HUES48 (cell line): Measurements from ENCODE around the gene EZR.
"Not testable (repeated sequence)": the region's sequence is repeated elsewhere in the genome, so short reads cannot be mapped to it uniquely, and the experiment has no call there.

Experiments
- H3K27ac ChIP-seq: one replicate; pipeline ENCODE4 v1.7.0; 2013; ENCODE audit warnings: low read depth, low read length, inconsistent platforms
- H3K27me3 ChIP-seq: 2 replicates; pipeline ENCODE4 v1.6.1; 2013; ENCODE audit warnings: mild to moderate bottlenecking, low read length; ENCODE audit not compliant: control insufficient read depth, insufficient read depth
- H3K36me3 ChIP-seq: 2 replicates; pipeline ENCODE4 v1.6.1; 2013; ENCODE audit warnings: low read length; ENCODE audit not compliant: control insufficient read depth, insufficient read depth
- H3K4me1 ChIP-seq: 2 replicates; pipeline ENCODE4 v1.6.1; 2013; ENCODE audit warnings: mild to moderate bottlenecking, low read length; ENCODE audit not compliant: control insufficient read depth, insufficient read depth
- H3K4me3 ChIP-seq: 2 replicates; pipeline ENCODE4 v1.5.1; 2013; ENCODE audit warnings: mild to moderate bottlenecking, low read depth, low read length
- H3K9ac ChIP-seq: 2 replicates; pipeline ENCODE4 v1.6.1; 2013; ENCODE audit warnings: mild to moderate bottlenecking, low read depth, low read length, moderate library complexity
- H3K9me3 ChIP-seq: 2 replicates; pipeline ENCODE4 v1.6.1; 2013; ENCODE audit warnings: low read length; ENCODE audit not compliant: control insufficient read depth, insufficient read depth

The EZR gene

DNA sequence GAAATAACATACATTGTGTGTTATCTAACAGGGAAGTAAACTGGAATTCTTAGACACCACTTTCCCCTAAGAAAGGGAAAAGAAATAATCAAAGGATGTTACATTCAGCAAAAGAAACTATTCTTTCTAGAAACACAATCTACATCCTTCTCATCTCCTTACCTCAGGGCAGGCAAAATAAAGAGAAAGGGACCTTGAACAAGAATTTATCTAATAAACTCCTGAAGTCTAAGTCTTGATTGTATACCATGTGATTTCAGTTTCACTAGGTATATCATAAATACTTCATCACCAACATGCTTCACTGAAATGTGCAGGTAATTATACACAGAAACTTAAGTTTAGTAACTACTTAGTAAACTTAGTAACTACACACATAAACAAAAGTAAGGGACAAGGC is 15.0 kb downstream of the EZR start:
- Histone ChIP-seq H3K9ac (no peak overlapping the region), H3K27ac (no peak overlapping the region), H3K27me3 (no peaks in the 10 kb centered on the region), H3K36me3 (peaks cover 39% of the 10 kb centered on the region), H3K4me3 (no peak overlapping the region; the same call in 1 of the 2 replicates), H3K9me3 (no peaks in the 10 kb centered on the region), H3K4me1 (peaks cover 54% of the 10 kb centered on the region)

DNA sequence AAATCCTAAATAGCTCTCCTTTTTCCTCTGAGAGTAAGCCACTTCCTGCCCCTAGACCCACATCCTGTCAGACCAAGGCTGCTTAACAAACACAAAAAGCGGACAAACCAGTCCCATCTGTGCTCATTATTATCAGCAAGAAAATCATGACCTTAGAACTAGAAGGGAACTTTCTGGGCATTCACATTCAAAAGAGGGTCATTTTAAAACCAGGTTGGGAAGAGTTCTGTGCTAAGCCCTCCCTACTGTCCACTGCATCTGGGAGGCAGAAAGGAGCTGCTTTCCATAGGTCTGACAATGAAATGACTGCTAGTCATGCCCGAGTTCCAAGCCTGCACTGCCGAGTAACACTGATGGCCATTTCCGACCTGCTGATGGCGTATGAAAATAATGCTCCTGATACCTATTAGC is 15.4 kb downstream of the EZR start:
- H3K27me3 ChIP-seq: no peaks in the 10 kb centered on the region
- H3K36me3 ChIP-seq: peaks cover 34% of the 10 kb centered on the region
- H3K27ac ChIP-seq: no peak overlapping the region
- no peak overlapping the region for H3K9ac ChIP-seq
- peaks cover 53% of the 10 kb centered on the region for H3K4me1 ChIP-seq
- H3K4me3 ChIP-seq: no peak overlapping the region; the same call in 1 of the 2 replicates
- no peaks in the 10 kb centered on the region for H3K9me3 ChIP-seq

DNA sequence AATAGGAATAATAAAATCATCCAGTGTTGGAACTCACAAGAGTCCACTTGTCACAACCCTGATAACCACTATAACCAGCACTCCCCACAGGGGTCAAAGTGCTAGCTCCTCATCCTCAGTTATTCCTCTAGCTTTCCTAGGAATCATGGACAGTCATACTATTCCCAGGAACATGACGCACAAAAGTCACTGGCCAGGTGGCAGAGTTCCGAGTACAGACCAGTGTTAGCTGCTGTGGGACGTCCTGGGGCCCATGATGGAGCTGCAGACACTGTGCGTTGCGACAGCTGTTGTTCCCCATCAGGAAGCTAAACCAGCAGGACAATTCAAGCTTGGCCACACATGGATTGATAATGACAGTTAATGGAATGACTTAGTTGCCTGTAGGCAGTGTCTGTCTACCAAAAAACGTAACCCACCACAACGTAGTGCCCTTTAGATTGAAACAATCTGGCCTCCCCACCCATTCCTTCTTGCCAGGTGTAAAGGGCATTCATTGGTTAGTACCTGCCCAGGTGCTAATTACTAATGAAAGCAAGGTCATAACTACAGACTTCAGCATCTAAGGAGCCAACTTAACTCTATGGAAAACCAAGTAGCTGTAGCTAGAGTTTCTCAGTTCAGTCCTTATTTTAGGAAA is 17.4 kb downstream of the EZR start:
- H3K4me1 ChIP-seq: peaks cover 46% of the 10 kb centered on the region
- H3K9ac ChIP-seq: no peak overlapping the region
- no peak overlapping the region for H3K4me3 ChIP-seq
- H3K36me3 ChIP-seq: peaks cover 25% of the 10 kb centered on the region
- no peak overlapping the region for H3K27ac ChIP-seq
- no peaks in the 10 kb centered on the region for H3K27me3 ChIP-seq
- no peaks in the 10 kb centered on the region for H3K9me3 ChIP-seq

DNA sequence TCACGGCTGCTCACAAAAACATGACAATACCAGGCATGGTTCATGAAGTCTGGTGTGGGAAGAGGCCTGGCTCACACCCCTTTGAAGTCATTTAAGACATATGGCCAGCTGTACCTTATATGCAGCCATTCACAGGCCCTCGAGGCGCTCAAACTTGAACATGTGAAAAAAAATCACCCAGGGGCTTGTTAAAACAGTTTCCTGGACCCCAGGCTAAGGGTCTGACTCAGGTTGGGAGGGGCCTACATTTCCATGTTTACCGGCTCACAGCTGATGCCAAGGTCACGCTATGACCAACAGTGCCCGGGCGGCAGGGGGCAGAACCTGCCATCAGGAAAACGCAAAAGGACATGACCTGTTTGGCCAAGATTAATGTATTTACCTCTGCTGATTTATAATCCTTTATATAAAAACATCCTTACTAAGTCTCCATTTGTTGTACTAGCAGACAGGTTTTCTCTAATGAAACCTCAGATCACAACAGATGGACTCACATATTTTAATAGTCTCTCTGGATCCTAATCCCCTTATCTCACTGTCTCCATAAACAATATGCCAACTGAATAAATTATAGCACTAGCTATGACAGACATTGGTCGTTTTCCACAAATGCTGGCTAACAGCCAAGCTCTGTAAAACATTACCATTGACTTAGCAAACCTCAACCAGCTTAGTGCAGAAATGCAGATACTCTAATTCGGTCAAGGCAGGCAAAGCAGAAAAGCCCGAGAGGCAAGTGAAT is 19.9 kb downstream of the EZR start:
- Histone ChIP-seq H3K4me1 (peaks cover 40% of the 10 kb centered on the region), H3K9ac (no peak overlapping the region), H3K27ac (no peak overlapping the region), H3K27me3 (no peaks in the 10 kb centered on the region), H3K4me3 (no peak overlapping the region), H3K36me3 (peaks cover 36% of the 10 kb centered on the region), H3K9me3 (no peaks in the 10 kb centered on the region)

DNA sequence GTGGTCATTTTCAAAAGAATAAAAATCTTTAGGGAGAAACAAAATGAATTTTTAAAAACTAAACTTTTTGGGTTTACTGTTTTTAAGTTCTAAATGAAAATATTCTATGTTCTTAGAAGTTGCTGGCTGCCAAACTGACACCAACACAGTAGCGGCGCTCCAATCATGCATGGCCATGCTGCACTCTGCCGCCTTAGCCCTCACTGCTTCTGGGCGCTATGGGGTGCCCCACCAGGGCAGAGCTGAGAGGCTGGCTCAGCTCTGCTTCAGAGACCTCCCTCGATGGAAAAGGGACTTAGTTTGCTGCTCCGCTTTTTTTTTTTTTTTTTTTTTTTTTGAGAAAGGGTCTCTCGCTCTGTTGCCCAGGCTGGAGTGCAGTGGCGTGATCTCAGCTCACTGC is 20.9 kb downstream of the EZR start:
- Histone ChIP-seq H3K4me1 (peaks cover 36% of the 10 kb centered on the region), H3K9ac (no peak overlapping the region), H3K27ac (no peak overlapping the region)

DNA sequence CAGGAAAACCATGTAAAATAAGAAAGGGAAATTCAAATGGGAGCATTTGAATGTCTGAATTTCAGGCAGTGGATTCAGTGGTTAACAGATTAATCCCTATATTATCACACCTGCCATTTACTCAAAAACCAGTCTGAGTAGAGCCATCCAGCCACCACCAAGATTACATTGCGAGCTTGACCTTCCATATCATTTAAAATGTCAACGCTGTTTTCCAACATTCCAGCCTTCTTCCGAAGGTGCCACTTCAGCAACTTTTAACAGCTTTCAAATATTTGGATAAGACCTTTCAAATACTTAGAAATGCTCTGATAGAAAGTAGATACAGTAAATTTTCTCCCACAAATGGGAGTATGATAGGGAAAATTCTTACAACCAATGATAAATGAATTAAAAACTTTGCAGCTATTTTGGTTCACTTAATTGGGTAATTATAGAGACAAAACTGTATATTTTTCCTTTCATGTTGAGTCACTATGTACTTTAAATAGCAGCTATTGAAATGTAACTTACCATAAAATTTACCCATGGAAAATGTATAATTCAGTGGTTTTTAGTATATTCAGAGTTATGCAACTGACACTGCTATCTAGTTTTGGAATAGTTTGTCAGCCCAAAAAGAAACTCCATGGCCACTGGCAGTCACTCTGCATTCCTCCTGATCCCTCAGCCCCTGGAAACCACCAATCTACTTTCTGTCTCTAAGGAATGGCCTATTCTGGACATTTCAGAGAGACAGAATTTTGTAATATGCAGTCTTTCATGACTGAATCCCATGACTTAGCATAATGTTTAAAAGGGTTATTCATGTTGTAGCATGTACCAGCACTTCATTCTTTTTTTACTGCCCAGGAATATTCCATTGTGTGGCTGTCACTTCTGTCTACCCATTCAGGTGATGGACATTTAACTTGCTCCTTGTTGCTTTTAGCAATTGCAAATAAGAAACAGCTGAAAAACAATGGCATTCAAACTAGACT is 21.5 kb downstream of the EZR start:
- H3K36me3 ChIP-seq: peaks cover 29% of the 10 kb centered on the region
- no peak overlapping the region for H3K4me3 ChIP-seq
- H3K4me1 ChIP-seq: peaks cover 32% of the 10 kb centered on the region
- no peak overlapping the region for H3K27ac ChIP-seq
- no peaks in the 10 kb centered on the region for H3K9me3 ChIP-seq
- no peak overlapping the region for H3K9ac ChIP-seq
- H3K27me3 ChIP-seq: no peaks in the 10 kb centered on the region

More for the DNA sequence above, 20.9 kb downstream of the EZR start:
- no peaks in the 10 kb centered on the region for H3K27me3 ChIP-seq
- peaks cover 33% of the 10 kb centered on the region for H3K36me3 ChIP-seq
- H3K9me3 ChIP-seq: no peaks in the 10 kb centered on the region
- H3K4me3 ChIP-seq: no peak overlapping the region

DNA sequence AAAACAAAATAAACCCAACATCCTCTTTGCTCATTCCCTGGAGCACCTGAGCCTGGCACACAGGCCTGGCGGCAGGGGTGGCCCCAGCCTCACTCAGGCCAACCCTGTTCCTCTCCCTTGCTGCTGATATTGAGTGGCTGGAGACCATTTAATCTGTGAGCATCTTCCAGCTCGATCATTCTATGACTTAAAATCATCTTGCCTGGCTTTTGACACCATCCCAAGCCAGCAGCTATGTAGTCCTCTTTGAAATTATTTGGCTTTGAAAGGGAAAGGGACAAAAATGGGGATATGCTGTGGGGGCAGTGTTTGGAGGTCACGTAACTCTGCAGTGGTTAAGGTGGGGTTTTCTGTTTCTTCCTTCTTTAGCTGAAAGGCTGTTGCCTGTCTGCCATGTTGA is 22.8 kb downstream of the EZR start:
- H3K9me3 ChIP-seq: no peaks in the 10 kb centered on the region
- peaks cover 32% of the 10 kb centered on the region for H3K4me1 ChIP-seq
- H3K27ac ChIP-seq: no peak overlapping the region
- no peaks in the 10 kb centered on the region for H3K27me3 ChIP-seq
- H3K9ac ChIP-seq: no peak overlapping the region
- H3K36me3 ChIP-seq: peaks cover 24% of the 10 kb centered on the region
- H3K4me3 ChIP-seq: no peak overlapping the region

DNA sequence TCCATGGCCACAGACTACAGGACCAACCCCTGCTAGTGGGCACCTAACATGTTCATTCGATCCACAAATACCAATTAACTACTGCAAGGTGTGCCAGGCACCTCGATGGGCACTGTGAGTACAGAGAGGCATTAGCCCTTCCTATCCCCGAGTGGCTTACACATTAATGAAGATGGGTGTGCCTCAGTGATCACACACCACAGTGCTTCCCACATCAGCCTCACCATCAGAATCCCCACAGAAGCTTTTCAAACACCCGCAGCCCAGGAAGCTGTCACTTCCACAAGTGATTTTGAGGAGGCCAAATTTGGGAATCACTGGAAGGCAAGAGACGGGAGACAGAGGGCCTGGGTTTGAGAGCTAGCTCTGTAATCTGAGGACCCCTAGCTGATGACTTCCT is 23.7 kb downstream of the EZR start:
- H3K9me3 ChIP-seq: no peaks in the 10 kb centered on the region
- H3K27ac ChIP-seq: no peak overlapping the region
- no peak overlapping the region for H3K9ac ChIP-seq
- peaks cover 23% of the 10 kb centered on the region for H3K36me3 ChIP-seq
- H3K4me1 ChIP-seq: peaks cover 32% of the 10 kb centered on the region
- H3K4me3 ChIP-seq: no peak overlapping the region
- no peaks in the 10 kb centered on the region for H3K27me3 ChIP-seq

DNA sequence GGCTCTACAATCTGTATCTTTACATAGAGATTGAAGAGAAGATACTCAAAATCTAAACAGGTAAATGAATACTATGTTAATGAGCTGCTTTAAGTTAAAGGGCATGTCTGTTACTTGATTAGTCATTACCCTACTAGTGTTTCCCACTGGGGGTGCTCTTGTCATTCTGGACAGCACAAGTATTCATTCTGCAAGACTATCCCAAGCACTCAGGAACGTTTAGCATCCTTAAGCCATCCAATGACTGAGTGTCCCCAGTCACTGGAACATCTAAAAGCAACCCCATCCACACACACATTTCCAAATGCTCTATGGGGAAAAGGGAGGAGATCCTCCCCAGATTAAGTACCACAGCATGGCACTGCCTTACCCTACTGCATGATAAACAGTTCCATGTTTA is 25.7 kb downstream of the EZR start:
- no peak overlapping the region for H3K27ac ChIP-seq
- H3K4me1 ChIP-seq: peaks cover 22% of the 10 kb centered on the region
- H3K27me3 ChIP-seq: no peaks in the 10 kb centered on the region
- H3K36me3 ChIP-seq: peaks cover 42% of the 10 kb centered on the region
- H3K9ac ChIP-seq: no peak overlapping the region
- H3K4me3 ChIP-seq: no peak overlapping the region
- H3K9me3 ChIP-seq: no peaks in the 10 kb centered on the region

DNA sequence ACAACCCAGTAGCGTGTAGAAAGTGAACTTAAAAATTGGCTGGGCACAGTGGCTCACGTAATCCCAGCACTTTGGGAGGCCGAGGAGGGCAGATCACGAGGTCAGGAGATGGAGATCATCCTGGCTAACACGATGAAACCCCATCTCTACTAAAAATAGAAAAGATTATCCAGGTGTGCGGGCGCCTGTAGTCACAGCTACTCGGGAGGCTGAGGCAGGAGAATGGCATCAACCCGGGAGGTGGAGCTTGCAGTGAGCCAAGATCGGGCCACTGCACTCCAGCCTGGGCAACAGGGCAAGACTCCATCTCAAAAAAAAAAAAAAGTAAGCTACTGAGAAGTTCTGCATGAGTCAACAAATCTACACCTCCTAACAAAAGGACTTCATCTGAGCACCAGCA is 26.7 kb downstream of the EZR start:
- H3K27ac ChIP-seq: not testable (repeated sequence)

More for the DNA sequence above, 26.7 kb downstream of the EZR start:
- not testable (repeated sequence) for H3K9me3 ChIP-seq, H3K4me3 ChIP-seq, H3K27me3 ChIP-seq, H3K9ac ChIP-seq
- Histone ChIP-seq H3K36me3 (peaks cover 46% of the 10 kb centered on the region), H3K4me1 (peaks cover 17% of the 10 kb centered on the region)
